ENCODE results near the gene DPF1.

The DPF1 gene

DNA sequence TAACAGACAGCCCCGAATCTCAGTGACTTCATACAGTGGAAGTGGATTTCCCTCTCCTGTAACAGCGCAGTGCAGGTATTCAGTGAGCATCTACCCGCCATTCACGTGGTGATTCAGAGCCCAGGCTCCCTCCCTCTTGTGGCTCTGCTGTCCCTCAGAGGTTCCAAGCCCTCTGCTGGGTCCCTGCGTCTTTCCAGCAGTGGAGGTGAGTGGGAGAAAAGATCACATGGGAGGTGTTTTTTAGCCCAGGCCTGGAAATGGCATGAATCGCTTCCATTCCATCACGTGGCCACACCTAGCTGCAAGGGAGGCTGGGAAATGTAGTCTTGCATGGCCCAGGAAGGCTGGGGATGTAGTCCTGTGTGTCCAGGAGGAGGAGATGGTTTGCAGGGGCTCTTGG is 61.4 kb downstream of the DPF1 start:
- no peak for TF ChIP-seq GABPA (IDR thresholded peaks at IDR 0.05; ENCODE audit: low read depth)
- TF ChIP-seq SPI1 (IDR thresholded peaks at IDR 0.05; ENCODE audit: borderline replicate concordance, low read depth): no peak
- TF ChIP-seq REST (IDR thresholded peaks at IDR 0.05; ENCODE audit: insufficient replicate concordance, low read depth): no peak
- Histone ChIP-seq H3K27ac (replicated peaks) (no peak overlapping the region), H3K27me3 (ENCODE audit: insufficient read depth, poor library complexity, severe bottlenecking) (no peaks in the 10 kb centered on the region), H3K4me3 (replicated peaks; ENCODE audit: insufficient read depth, low read length) (no peak overlapping the region)
- no peak for DNase-seq (ENCODE audit: low read depth in 1 of 2, low spot score in 1 of 2)

DNA sequence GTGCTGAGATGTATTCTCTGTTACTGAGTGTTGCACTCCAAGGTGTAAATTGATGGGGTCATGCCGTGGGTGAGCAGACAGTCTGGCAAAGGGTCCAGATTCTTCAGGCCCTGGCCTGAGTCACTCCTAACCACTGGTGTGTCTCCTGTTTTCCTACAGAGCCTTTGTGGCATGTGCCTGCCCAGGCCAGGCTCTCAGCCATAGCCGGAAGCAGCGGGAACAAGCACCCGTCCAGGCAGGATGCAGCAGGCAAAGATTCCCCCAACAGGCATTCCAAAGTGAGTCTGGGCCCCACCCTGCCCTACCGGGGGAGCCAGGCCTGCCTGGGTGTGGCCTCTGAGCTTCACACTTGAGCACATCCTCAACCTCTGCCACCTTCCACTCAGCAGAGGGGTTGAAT is 61.9 kb downstream of the DPF1 start:
- TF ChIP-seq POLR2AphosphoS5 (IDR thresholded peaks at IDR 0.05; ENCODE audit: low read depth): no peak
- Histone ChIP-seq H3K27me3 (ENCODE audit: insufficient read depth, poor library complexity, severe bottlenecking) (no peaks in the 10 kb centered on the region), H3K4me3 (replicated peaks; ENCODE audit: insufficient read depth, low read length) (no peak overlapping the region), H3K27ac (replicated peaks) (no peak overlapping the region)
- no peak for DNase-seq (ENCODE audit: low read depth in 1 of 2, low spot score in 1 of 2)

Measured in HL-60 (cell line).